Skeletal muscle tissue (tissue), 4 donors: ENCODE results near the gene CHD2. TPM values are rescaled to one million over a fixed set of nuclear protein-coding genes. Genes with fewer than 3 reads are reported as not detected.
A peak's percentile ranks its signal among the peaks of the same experiment; 100 is the strongest.

ENCODE experiments used
- H3K27ac ChIP-seq: one replicate; pipeline ENCODE4 v1.7.0; 2013; ENCODE audit warnings: mild to moderate bottlenecking, low read depth, low read length, inconsistent platforms
- H3K27me3 ChIP-seq, 3 donors: one replicate each; pipeline ENCODE4 v1.7.0; 2013; ENCODE audit warnings: low read length in 3 of 3; ENCODE audit not compliant: control insufficient read depth in 3 of 3, insufficient read depth in 3 of 3
- H3K36me3 ChIP-seq, 3 donors: one replicate each; pipeline ENCODE4 v1.7.0; 2013; ENCODE audit warnings: low read length in 3 of 3; ENCODE audit not compliant: control insufficient read depth in 3 of 3, insufficient read depth in 3 of 3
- H3K4me1 ChIP-seq, 3 donors: one replicate each; pipeline ENCODE4 v1.7.0; 2013; ENCODE audit warnings: low read length in 3 of 3, mild to moderate bottlenecking in 3 of 3; ENCODE audit not compliant: control insufficient read depth in 3 of 3, insufficient read depth in 3 of 3
- H3K4me3 ChIP-seq, 3 donors: one replicate each; pipeline ENCODE4 v1.7.0; 2013; ENCODE audit warnings: low read length in 3 of 3
- H3K9ac ChIP-seq, 3 donors: one replicate each; pipeline ENCODE4 v1.7.0; 2013; ENCODE audit warnings: low read length in 3 of 3, mild to moderate bottlenecking in 3 of 3, moderate library complexity in 2 of 3, low read depth in 1 of 3
- H3K9me3 ChIP-seq, 3 donors: one replicate each; pipeline ENCODE4 v1.7.0; 2013; ENCODE audit warnings: low read length in 3 of 3; ENCODE audit not compliant: control insufficient read depth in 3 of 3
- total RNA-seq: library from RNA; depleted of rRNA; stranded (reverse); fragments of >200 nt; gene quantifications from one replicate; pipeline ENCODE4 v1.2.3, GENCODE V29; 2014
- donor health status: Osteomylitis.

Gene CHD2
- total RNA-seq, 1 donor from 2014 or later, result 105 TPM

DNA sequence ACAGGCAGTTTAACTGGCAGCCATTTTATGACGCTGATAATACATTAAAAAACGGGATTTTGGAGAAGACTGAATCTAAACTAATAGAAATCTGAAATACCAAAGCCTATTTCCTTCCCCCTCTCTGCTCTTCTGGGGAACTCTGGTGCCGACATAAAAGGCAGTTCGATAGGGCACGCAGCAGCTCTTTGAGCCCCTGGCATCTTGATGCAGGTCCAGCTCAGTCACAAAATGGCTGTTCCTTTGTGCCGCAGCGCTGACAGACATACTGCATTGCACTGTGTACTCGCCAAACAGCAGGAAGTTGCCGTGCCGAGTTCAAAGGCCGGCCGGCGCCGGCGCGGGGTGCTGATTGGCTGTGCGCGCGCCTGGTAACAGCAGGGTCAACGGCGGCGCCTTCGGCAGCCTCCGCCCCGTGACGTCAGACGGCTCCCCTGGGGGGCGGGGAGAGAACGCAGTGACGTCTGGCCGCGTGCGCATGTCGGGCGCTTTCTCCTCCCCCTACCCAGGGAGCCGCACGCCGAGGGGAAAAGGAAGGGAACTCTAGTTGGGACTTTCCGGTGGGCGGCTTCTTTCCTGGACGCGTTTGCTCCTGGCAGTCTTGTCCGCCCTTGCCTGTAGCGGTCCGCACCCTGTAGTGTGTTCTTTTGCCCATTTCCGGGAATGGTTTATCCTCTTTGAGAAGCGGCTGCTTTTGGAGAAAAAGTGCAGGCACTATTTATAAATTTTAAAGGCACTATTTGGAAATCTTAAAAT, 4.0 kb downstream of the CHD2 start:
- H3K36me3 ChIP-seq, result no peaks in the 10 kb centered on the region
- no peaks in the 10 kb centered on the region for H3K9me3 ChIP-seq
- H3K4me3 ChIP-seq, result peak overlapping the region; percentile 75 to 90 (median 79)
- H3K4me1 ChIP-seq, result peaks cover 23 to 58% (median 32%) of the 10 kb centered on the region in 3 donors
- peak overlapping the region; percentile 98 for H3K27ac ChIP-seq
- H3K27me3 ChIP-seq, result no peaks in the 10 kb centered on the region
- peak overlapping the region; percentile 91 to 98 (median 93) for H3K9ac ChIP-seq

DNA sequence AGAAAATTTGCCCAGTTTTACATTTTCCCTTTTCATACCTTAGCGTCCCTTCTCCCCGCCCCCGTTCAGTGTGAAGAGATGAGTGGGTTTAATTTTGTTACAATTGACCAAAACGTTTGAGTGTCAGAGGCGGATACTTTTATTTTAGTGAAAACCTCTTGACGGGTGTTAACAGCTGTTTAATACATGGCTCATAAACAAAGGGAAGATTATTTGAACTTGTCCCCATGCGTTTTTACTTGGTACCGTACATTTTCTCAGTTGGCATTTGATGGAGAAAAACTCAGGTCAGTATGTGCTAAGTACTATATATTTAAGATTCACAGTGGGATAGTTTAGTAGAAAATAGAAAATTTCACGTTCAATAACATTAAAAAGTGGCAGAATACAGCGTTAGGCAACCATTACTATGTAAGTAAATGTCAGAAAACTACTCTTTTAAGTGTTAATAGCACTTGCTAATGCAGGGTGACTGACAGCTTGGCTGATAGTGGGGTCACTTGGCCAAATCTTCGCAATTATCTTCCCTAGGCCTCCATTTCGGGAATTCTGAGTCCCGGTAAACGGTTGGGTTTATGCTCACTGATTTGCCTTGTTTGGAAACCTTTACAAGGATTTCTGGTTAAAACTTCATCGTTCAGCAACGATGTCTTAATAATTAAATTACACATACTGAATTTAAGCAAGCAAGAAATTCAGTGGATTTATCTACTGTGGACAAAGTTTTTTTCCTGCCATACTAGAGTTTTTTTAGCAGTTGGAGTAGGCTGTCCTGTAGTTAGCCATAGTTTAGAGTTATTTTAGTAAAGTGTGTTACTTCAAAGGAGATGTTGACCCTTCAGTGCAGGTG, 4.8 kb downstream of the CHD2 start:
- Histone ChIP-seq H3K27me3 (no peaks in the 10 kb centered on the region), H3K4me1 (peaks cover 30 to 63% (median 38%) of the 10 kb centered on the region in 3 donors), H3K36me3 (no peaks in the 10 kb centered on the region), H3K9me3 (no peaks in the 10 kb centered on the region), H3K9ac (peak overlapping the region; percentile 91 to 98 (median 92)), H3K4me3 (peak overlapping the region; percentile 72 to 81 (median 79)), H3K27ac (peak overlapping the region; percentile 98)

DNA sequence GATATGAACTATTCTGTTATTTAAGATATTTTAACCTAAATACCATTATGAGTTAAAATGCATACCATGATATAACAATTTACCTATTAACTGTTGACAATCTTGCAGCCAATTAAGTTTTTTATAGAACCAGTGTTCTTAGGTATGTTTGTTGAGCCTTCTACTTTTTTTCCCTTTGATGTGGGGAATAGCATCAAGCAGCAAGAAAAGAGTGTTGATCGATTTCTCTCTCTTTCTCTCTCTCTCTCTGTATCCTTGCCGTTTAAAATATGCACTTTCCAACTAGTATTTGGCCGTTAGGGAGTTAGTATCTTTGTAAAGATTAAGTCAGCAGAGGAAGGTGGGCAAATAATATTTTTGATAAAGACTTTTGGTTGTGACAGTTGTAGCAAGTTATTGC, 5.9 kb downstream of the CHD2 start:
- peaks cover 41 to 73% (median 49%) of the 10 kb centered on the region in 3 donors for H3K4me1 ChIP-seq
- peak overlapping the region; percentile 1 to 81 (median 22) for H3K4me3 ChIP-seq
- no peaks in the 10 kb centered on the region for H3K9me3 ChIP-seq
- H3K9ac ChIP-seq, result peak overlapping the region; percentile 91 to 98 (median 92)
- no peaks in the 10 kb centered on the region for H3K36me3 ChIP-seq
- no peaks in the 10 kb centered on the region for H3K27me3 ChIP-seq
- peak overlapping the region; percentile 98 for H3K27ac ChIP-seq

DNA sequence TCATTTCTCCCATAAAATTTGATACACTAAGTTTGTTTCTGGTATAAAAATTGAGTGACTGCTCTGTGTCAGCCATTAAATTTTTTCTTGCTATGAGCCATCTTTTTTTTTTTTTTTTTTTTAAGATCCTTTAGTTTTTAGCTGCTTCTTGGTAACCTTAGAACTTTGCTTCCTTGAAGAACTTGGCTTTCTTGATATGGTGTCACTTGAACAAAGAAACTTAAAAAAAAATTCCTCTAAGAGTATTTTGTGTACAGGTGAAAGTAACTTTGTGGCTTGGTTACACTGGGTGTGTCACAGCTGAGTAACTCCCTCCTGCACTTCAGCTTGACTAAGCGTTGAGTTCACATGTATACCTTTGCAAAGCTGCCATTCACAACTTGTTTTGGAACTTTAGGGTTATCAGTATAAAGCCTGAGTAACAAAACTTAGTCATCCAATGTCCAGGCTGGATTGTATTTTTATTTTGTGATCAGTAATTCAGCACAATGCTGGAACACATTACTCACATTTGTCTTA, 6.5 kb downstream of the CHD2 start:
- Histone ChIP-seq H3K36me3 (no peaks in the 10 kb centered on the region), H3K27ac (peak overlapping the region; percentile 98), H3K4me1 (peaks cover 45 to 75% (median 55%) of the 10 kb centered on the region in 3 donors), H3K4me3 (peak overlapping the region in 2 of 3 donors; percentile 2 to 81), H3K9ac (peak overlapping the region; percentile 91 to 98 (median 92)), H3K9me3 (no peaks in the 10 kb centered on the region), H3K27me3 (no peaks in the 10 kb centered on the region)

DNA sequence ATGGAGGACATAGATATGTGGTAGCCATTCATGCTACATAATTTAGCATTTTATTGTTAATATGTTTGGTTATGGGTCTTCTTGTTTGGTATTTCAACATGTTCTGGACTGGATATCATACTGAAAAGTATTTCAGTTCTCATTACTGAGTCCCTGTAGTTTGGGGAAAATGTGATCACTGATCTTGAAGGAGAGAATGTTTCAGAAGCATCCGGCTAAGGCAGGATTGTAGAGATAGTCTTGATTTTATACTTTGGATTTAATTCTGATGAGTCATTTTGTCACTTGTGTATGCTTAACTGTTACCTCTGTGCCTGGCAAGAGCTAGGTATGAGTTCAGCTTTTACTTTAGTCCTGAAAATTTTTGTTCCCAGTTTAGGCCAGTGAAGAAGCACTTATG, 7.1 kb downstream of the CHD2 start:
- Histone ChIP-seq H3K9ac (peak overlapping the region; percentile 36 to 92 (median 50)), H3K4me1 (peaks cover 51 to 75% (median 61%) of the 10 kb centered on the region in 3 donors), H3K27me3 (no peaks in the 10 kb centered on the region), H3K9me3 (no peaks in the 10 kb centered on the region), H3K4me3 (peak overlapping the region in 2 of 3 donors; percentile 32 to 49), H3K27ac (peak overlapping the region; percentile 98), H3K36me3 (no peaks in the 10 kb centered on the region)

DNA sequence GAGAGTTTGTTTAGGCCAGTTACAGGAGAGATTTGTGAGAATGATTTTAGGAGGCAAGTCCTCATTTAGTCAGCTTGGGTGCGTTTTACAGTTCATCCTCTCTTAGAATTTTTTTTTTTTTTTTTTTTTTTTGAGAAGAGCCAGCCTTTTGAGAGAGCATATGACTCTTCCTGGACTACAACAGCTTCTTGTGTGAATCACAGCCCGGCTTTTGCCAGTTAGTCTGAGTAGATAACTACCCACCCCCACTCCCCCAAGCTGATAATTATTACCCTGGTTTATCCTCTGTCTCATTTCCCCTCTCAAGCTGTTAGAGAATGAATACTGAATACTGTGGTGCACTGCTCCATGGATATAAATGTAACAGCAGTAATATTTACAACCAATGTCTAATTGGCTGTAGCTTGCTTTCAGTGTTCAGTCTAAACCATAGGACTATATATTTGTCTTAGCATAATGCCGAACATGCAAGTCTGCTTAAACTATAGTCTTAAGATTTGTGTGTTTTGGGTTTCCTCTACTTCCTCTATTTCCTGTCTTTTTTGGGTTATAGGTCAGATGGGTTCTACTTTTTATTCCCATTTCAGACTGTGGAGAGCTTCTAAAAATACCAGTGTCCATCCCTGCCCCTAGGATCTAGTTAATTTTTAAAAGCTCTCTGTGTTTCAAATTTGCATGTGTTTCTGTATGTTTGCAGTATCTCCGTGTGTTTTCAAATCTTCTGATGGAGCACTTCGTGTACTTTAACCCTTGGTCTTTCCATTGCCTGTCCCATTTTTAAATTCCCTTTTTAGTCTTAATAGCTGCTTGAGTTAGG, 8.0 kb downstream of the CHD2 start:
- peak overlapping the region; percentile 50 to 92 (median 73) for H3K9ac ChIP-seq
- no peaks in the 10 kb centered on the region for H3K9me3 ChIP-seq
- H3K4me1 ChIP-seq, result peaks cover 50 to 67% (median 60%) of the 10 kb centered on the region in 3 donors
- peak overlapping the region; percentile 3 to 49 (median 32) for H3K4me3 ChIP-seq
- H3K27ac ChIP-seq, result peak overlapping the region; percentile 98
- no peaks in the 10 kb centered on the region for H3K36me3 ChIP-seq
- H3K27me3 ChIP-seq, result no peaks in the 10 kb centered on the region

DNA sequence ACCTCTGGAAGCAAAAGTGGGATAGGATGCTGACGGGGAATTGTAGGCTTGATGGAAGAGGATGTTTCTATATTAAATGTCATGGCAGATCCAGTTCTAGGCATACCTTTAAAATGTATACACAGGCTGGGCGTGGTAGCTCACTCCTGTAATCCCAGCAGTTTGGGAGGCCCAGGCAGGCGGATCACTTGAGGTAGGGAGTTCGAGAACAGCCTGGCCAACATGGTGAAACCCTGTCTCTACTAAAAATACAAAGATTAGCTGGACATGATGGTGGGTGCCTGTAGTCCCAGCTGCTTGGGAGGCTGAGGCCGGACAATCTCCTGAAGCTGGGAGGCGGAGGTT, 8.6 kb downstream of the CHD2 start:
- Histone ChIP-seq H3K27ac (peak overlapping the region; percentile 98), H3K4me1 (peaks cover 50 to 70% (median 59%) of the 10 kb centered on the region in 3 donors), H3K9me3 (no peaks in the 10 kb centered on the region), H3K4me3 (peak overlapping the region; percentile 0 to 32 (median 11)), H3K9ac (peak overlapping the region in 1 of 3 donors; percentile 92), H3K36me3 (no peaks in the 10 kb centered on the region), H3K27me3 (no peaks in the 10 kb centered on the region)

DNA sequence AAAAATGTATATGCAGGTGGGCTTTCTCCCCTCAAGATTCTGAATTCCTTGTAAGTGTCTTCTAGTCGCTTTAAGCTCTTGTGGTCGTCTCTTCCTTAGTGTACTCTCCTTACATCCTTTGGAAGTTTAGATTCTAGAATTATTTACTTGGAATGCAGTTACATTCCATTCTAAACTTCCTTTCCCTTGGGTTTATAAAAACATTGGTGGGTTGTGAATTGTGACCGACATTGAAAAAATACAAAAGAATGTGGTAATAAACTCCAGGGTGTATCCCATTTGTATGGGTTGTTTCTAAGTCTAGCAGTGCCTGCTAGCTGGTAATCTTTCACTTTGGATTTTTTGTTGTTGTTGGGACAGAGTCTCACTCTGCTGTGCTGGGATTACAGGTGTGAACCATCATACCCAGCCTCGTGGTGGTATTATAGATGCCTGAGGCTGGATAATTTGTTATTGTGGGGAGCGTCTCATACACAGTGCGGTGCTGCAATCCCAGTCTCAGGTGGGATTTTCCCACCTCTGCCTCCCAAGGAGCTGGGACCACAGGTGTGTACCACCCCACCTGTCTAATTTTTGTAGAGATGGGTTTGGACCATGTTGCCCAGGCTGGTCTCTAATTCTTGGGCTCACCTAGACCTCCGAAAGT, 9.1 kb downstream of the CHD2 start:
- Histone ChIP-seq H3K9ac (peak overlapping the region in 1 of 3 donors; percentile 92), H3K9me3 (no peaks in the 10 kb centered on the region), H3K36me3 (no peaks in the 10 kb centered on the region), H3K4me3 (peak overlapping the region in 2 of 3 donors; percentile 15 to 20), H3K27me3 (no peaks in the 10 kb centered on the region), H3K4me1 (peaks cover 56 to 72% (median 60%) of the 10 kb centered on the region in 3 donors), H3K27ac (peak overlapping the region; percentile 98)

DNA sequence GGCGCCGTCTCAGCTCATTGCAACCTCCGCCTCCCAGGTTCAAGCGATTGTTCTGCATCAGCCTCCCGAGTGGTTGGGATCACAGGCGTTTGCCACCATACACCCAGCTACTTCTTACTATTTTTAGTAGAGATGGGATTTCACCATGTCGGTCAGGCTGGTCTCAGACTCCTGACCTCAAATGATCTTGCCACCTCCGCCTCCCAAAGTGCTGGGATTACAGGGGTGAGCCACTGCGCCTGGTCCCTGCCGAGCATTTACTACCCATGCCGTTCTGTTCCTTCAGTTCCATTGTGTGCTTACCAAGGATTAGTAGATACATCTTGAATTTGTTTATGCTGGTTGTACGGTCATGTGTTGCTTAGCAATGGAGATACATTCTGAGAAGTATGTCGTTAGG, 10.3 kb downstream of the CHD2 start:
- H3K4me1 ChIP-seq, result peaks cover 64 to 73% (median 68%) of the 10 kb centered on the region in 3 donors
- H3K9ac ChIP-seq, result peak overlapping the region in 1 of 3 donors; percentile 15

More for the DNA sequence above, 10.3 kb downstream of the CHD2 start:
- Histone ChIP-seq H3K36me3 (no peaks in the 10 kb centered on the region), H3K27me3 (no peaks in the 10 kb centered on the region), H3K9me3 (no peaks in the 10 kb centered on the region), H3K4me3 (peak overlapping the region; percentile 31 to 49 (median 48)), H3K27ac (peak overlapping the region; percentile 65)
